IPS-15b (cell line): Measurements from ENCODE around the gene ELMO1.

Experiments
- H3K27me3 ChIP-seq: one replicate; pipeline ENCODE4 v1.6.1; 2013; ENCODE audit warnings: low read length; ENCODE audit not compliant: control insufficient read depth, insufficient read depth
- H3K36me3 ChIP-seq: one replicate; pipeline ENCODE4 v1.6.1; 2013; ENCODE audit warnings: low read length; ENCODE audit not compliant: control insufficient read depth, insufficient read depth
- H3K4me1 ChIP-seq: one replicate; pipeline ENCODE4 v1.6.1; 2013; ENCODE audit warnings: mild to moderate bottlenecking, low read length; ENCODE audit not compliant: control insufficient read depth, insufficient read depth
- H3K4me3 ChIP-seq: one replicate; pipeline ENCODE4 v1.5.1; 2013; ENCODE audit warnings: low read depth, low read length
- H3K9ac ChIP-seq: one replicate; pipeline ENCODE4 v1.6.1; 2013; ENCODE audit warnings: low read depth, mild to moderate bottlenecking, low read length
- H3K9me3 ChIP-seq: one replicate; pipeline ENCODE4 v1.6.1; 2013; ENCODE audit warnings: mild to moderate bottlenecking, low read length; ENCODE audit not compliant: control insufficient read depth, insufficient read depth

Gene ELMO1

GRCh38 chr7:37344886-37345579 is 103.6 kb downstream of the ELMO1 start:
- no peaks in the 10 kb centered on the region for H3K9me3 ChIP-seq
- no peaks in the 10 kb centered on the region for H3K4me1 ChIP-seq
- H3K27me3 ChIP-seq, result no peaks in the 10 kb centered on the region
- no peak overlapping the region for H3K9ac ChIP-seq
- H3K36me3 ChIP-seq, result no peaks in the 10 kb centered on the region
- H3K4me3 ChIP-seq, result no peak overlapping the region

GRCh38 chr7:37342688-37343471 is 105.8 kb downstream of the ELMO1 start:
- Histone ChIP-seq H3K9me3 (no peaks in the 10 kb centered on the region), H3K27me3 (no peaks in the 10 kb centered on the region), H3K9ac (no peak overlapping the region), H3K36me3 (no peaks in the 10 kb centered on the region), H3K4me3 (no peak overlapping the region), H3K4me1 (no peaks in the 10 kb centered on the region)

- Histone ChIP-seq H3K36me3 (no peaks in the 10 kb centered on the region), H3K9ac (no peak overlapping the region), H3K4me1 (no peaks in the 10 kb centered on the region), H3K27me3 (no peaks in the 10 kb centered on the region), H3K4me3 (no peak overlapping the region), H3K9me3 (no peaks in the 10 kb centered on the region)
Observed at GRCh38 chr7:37342176-37342687, 106.4 kb downstream of the ELMO1 start.

DNA sequence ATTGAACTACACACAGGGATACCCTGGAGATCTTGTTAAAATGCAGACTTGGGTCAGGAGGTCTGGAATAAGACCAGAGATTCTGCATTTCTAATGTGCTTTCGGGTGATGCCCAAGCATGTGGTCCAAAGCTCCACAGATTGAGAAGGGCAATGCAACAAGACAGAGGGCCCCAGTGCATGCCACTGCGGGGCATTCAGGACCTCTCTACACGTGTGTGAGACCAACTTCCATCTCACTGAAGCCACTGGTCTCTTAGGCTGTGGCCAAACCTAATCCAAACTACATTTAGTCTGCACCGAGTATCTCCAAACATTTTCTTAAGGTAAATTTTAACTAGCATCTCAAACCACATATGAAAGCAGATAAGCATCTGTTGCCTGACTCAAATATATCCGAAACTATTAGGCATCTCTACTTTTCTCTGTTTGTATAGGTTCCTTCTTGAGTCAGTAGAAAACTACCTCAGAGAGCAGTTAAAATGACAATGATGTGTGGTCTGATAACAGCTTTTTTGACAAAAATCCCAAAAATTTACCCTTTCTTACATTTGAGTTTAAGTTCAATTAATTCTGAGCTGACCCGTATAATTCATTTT is 107.5 kb downstream of the ELMO1 start:
- Histone ChIP-seq H3K27me3 (no peaks in the 10 kb centered on the region), H3K36me3 (no peaks in the 10 kb centered on the region), H3K9me3 (no peaks in the 10 kb centered on the region), H3K4me3 (no peak overlapping the region), H3K4me1 (no peaks in the 10 kb centered on the region), H3K9ac (no peak overlapping the region)

GRCh38 chr7:37338966-37339365 is 109.7 kb downstream of the ELMO1 start:
- Histone ChIP-seq H3K4me3 (no peak overlapping the region), H3K4me1 (no peaks in the 10 kb centered on the region), H3K27me3 (no peaks in the 10 kb centered on the region), H3K9me3 (no peaks in the 10 kb centered on the region), H3K9ac (no peak overlapping the region), H3K36me3 (no peaks in the 10 kb centered on the region)

DNA sequence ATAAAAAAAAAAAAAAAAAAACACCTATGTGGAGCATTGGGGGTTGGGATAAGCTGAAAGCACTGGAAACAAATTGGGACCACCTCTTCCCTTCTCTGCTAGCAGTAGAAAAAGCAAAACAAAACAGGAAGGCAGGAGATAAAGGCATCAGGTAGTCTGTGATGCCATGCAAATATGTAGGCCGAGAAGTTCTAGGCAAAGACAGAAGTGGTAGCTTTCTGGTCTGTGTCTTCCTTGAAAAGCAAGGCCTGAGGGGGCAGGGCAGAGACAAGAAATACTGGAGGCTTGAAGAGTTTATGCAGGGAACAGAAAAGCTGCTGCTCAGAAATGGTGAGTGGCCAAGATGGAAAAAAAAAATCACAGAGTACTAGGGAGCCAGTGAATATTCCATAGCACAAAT is 111.1 kb downstream of the ELMO1 start:
- no peak overlapping the region for H3K9ac ChIP-seq
- H3K36me3 ChIP-seq, result no peaks in the 10 kb centered on the region
- no peaks in the 10 kb centered on the region for H3K27me3 ChIP-seq
- no peak overlapping the region for H3K4me3 ChIP-seq
- H3K4me1 ChIP-seq, result no peaks in the 10 kb centered on the region
- no peaks in the 10 kb centered on the region for H3K9me3 ChIP-seq

- no peaks in the 10 kb centered on the region for H3K36me3 ChIP-seq
- H3K4me3 ChIP-seq, result no peak overlapping the region
- H3K9ac ChIP-seq, result no peak overlapping the region
- no peaks in the 10 kb centered on the region for H3K9me3 ChIP-seq
- H3K4me1 ChIP-seq, result no peaks in the 10 kb centered on the region
- H3K27me3 ChIP-seq, result no peaks in the 10 kb centered on the region
Observed at GRCh38 chr7:37336259-37336658, 112.4 kb downstream of the ELMO1 start.

- no peaks in the 10 kb centered on the region for H3K36me3 ChIP-seq
- H3K27me3 ChIP-seq, result no peaks in the 10 kb centered on the region
- no peaks in the 10 kb centered on the region for H3K9me3 ChIP-seq
- H3K4me3 ChIP-seq, result no peak overlapping the region
- H3K9ac ChIP-seq, result no peak overlapping the region
- no peaks in the 10 kb centered on the region for H3K4me1 ChIP-seq
Observed at GRCh38 chr7:37333075-37333474, 115.6 kb downstream of the ELMO1 start.

DNA sequence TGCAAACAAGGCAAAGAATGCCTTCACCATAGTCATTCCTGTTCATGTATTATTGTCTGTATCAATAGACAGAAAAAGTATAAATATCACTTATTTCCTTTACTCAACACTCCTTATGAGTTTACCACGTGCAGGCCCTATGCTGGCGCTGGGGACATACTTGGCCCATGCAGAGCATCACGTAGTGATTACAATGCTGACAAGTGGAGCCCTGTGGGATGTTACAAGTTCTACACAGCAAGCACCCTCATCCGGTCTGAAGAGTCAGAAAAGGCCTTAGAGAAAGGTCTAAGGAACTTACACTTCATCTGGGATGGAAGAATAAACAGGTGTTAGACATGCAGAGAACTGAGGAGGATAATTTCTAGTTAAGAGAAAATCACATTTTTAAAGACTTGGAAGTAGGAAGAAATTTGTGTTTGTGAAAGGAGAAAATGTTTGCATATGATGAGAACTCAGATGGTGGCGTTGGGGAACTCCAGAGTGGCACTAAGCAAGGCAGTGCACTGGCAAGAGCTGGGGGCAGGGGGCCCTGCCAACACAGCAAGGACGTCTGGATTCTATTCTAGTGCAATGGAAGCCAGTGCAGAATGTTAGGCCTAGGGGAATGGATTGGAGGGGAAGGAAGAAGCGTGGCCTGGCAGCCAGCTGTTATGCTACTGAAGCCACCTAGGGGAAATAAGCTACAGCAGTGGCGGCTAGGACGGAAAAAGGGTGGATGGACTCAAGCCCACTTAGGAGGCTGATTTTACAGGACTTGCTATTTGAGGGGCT is 116.2 kb downstream of the ELMO1 start:
- no peaks in the 10 kb centered on the region for H3K27me3 ChIP-seq
- no peak overlapping the region for H3K9ac ChIP-seq
- no peaks in the 10 kb centered on the region for H3K9me3 ChIP-seq
- H3K4me1 ChIP-seq, result no peaks in the 10 kb centered on the region
- no peak overlapping the region for H3K4me3 ChIP-seq
- H3K36me3 ChIP-seq, result no peaks in the 10 kb centered on the region

- H3K27me3 ChIP-seq, result no peaks in the 10 kb centered on the region
- no peak overlapping the region for H3K4me3 ChIP-seq
- no peak overlapping the region for H3K9ac ChIP-seq
- H3K36me3 ChIP-seq, result no peaks in the 10 kb centered on the region
- H3K9me3 ChIP-seq, result no peaks in the 10 kb centered on the region
- no peaks in the 10 kb centered on the region for H3K4me1 ChIP-seq
Observed at GRCh38 chr7:37330775-37331174, 117.9 kb downstream of the ELMO1 start.

GRCh38 chr7:37329940-37330339 is 118.7 kb downstream of the ELMO1 start:
- Histone ChIP-seq H3K9me3 (no peaks in the 10 kb centered on the region), H3K4me3 (no peak overlapping the region), H3K4me1 (no peaks in the 10 kb centered on the region), H3K36me3 (no peaks in the 10 kb centered on the region), H3K27me3 (no peaks in the 10 kb centered on the region), H3K9ac (no peak overlapping the region)
